ENCODE data around the gene TMED9. TPM values are rescaled to one million over a fixed set of nuclear protein-coding genes. Genes with fewer than 3 reads are reported as not detected.

Gene TMED9
- total RNA-seq, 3 donors from 2014 or later = 105 to 195 (median 126) TPM

Other genes with a start within 250 kb of the TMED9 start
- gene LMAN2, start 240.5 kb upstream of the TMED9 start, total RNA-seq = 100 to 1,000 TPM in 2 of 3 donors, 10 to 100 TPM in 1; 91.9 to 150 (median 139) TPM
- gene RGS14, start 234.3 kb upstream of the TMED9 start, total RNA-seq = 10 to 100 TPM; 11.1 to 15.2 (median 11.7) TPM
- gene SLC34A1, start 207.8 kb upstream of the TMED9 start, total RNA-seq = not detected
- gene PFN3, start 191.5 kb upstream of the TMED9 start, total RNA-seq = not detected
- gene F12, start 182.6 kb upstream of the TMED9 start, total RNA-seq = 1 to 10 TPM; 3.0 to 9.2 (median 7.0) TPM
- 10 to 100 TPM; 38.4 to 48.1 (median 46.7) TPM for gene GRK6, start 165.5 kb upstream of the TMED9 start, total RNA-seq
- gene PRR7, start 145.4 kb upstream of the TMED9 start, total RNA-seq = 1 to 10 TPM; 1.1 to 1.2 (median 1.2) TPM
- gene DBN1, start 118.6 kb upstream of the TMED9 start, total RNA-seq = 10 to 100 TPM; 12.1 to 61.8 (median 17.2) TPM
- gene PDLIM7, start 94.6 kb upstream of the TMED9 start, total RNA-seq = 100 to 1,000 TPM in 1 of 3 donors, 10 to 100 TPM in 2; 12.9 to 333 (median 54.0) TPM
- gene DOK3, start 82.4 kb upstream of the TMED9 start, total RNA-seq = 10 to 100 TPM in 1 of 3 donors, 1 to 10 TPM in 2; 3.7 to 10.3 (median 8.4) TPM
- 10 to 100 TPM; 65.3 to 79.2 (median 79.0) TPM for gene DDX41, start 75.2 kb upstream of the TMED9 start, total RNA-seq
- gene FAM193B, start 37.6 kb upstream of the TMED9 start, total RNA-seq = 10 to 100 TPM; 57.7 to 83.9 (median 75.2) TPM
- gene B4GALT7, start 7.9 kb downstream of the TMED9 start, total RNA-seq = 10 to 100 TPM; 19.3 to 21.5 (median 19.4) TPM
- under 1 TPM in 2 of 3 donors, not detected in 1; 0.49 to 0.89 TPM for gene FAM153A, start 190.7 kb downstream of the TMED9 start, total RNA-seq